ENCODE results near the gene CNOT6.
"Not testable (repeated sequence)": the region's sequence is repeated elsewhere in the genome, so short reads cannot be mapped to it uniquely, and the experiment has no call there.

CNOT6 gene

GRCh38 chr5:180492226-180492903, 1.8 kb upstream of the CNOT6 start:
- TF ChIP-seq, protein P1, sequence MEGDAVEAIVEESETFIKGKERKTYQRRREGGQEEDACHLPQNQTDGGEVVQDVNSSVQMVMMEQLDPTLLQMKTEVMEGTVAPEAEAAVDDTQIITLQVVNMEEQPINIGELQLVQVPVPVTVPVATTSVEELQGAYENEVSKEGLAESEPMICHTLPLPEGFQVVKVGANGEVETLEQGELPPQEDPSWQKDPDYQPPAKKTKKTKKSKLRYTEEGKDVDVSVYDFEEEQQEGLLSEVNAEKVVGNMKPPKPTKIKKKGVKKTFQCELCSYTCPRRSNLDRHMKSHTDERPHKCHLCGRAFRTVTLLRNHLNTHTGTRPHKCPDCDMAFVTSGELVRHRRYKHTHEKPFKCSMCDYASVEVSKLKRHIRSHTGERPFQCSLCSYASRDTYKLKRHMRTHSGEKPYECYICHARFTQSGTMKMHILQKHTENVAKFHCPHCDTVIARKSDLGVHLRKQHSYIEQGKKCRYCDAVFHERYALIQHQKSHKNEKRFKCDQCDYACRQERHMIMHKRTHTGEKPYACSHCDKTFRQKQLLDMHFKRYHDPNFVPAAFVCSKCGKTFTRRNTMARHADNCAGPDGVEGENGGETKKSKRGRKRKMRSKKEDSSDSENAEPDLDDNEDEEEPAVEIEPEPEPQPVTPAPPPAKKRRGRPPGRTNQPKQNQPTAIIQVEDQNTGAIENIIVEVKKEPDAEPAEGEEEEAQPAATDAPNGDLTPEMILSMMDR (IDR thresholded peaks at IDR 0.05) = no peak
- peaks cover 20 to 22% of the 10 kb centered on the region in 2 experiments for H3K4me1 ChIP-seq (ENCODE audit: control insufficient read depth in 1 of 2, insufficient read depth in 1 of 2, low read depth in 1 of 2, low read length in 1 of 2)
- H3K27me3 ChIP-seq = no peaks in the 10 kb centered on the region
- no peaks in the 10 kb centered on the region for H3K9me3 ChIP-seq
- H3K4me3 ChIP-seq (ENCODE audit: low read depth in 1 of 2, low read length in 1 of 2) = no peak overlapping the region
- H3K27ac ChIP-seq = no peak overlapping the region
- H3K36me3 ChIP-seq = no peaks in the 10 kb centered on the region

DNA sequence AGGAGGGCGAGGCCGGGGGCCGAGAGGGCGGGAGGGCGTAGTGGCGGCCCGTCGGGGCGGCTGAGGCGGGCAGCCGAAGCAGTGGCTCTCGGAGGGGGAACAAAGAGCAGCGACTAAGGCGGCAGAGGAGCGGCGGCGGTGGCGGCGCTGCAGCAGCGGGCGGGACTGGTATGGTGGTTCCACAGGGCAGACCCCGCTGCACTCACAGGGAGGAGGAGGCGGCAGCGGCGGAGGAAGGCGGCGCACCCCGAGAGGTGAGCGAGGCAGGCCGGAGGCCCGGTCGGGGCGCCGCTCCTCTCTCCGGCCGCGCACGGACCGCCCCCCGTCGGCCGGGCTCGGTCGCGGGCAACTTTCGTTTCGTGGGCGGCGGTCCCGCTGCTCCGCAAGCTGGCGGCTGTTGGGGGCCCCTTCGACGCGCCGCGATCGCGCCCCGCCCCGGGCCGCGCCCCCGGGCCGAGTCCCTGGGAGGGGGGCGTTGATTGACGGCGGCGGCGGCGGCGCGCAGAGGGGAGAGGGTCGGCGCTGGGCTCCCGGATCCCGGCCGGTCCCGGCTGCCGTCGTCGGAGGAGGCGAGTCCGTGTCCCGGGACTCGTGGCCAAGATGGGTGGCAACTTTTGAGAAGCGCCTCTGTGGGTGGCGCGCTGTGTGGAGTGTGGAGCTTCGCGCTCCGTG, 467 bp downstream of the CNOT6 start:
- H3K27ac ChIP-seq = peak overlapping the region; percentile 92
- H3K4me1 ChIP-seq (ENCODE audit: control insufficient read depth in 1 of 2, insufficient read depth in 1 of 2, low read depth in 1 of 2, low read length in 1 of 2) = peaks cover 20 to 22% of the 10 kb centered on the region in 2 experiments
- peak overlapping the region; percentile 85 to 87 for H3K4me3 ChIP-seq (ENCODE audit: low read depth in 1 of 2, low read length in 1 of 2)
- no peaks in the 10 kb centered on the region for H3K9me3 ChIP-seq
- TF ChIP-seq, protein P1 (IDR thresholded peaks at IDR 0.05) = no peak
- H3K27me3 ChIP-seq = no peaks in the 10 kb centered on the region
- peaks cover 4% of the 10 kb centered on the region for H3K36me3 ChIP-seq

- H3K27ac ChIP-seq = peak overlapping the region; percentile 92
These were observed 1.1 kb downstream of the CNOT6 start for GRCh38 chr5:180495292-180495691.

DNA sequence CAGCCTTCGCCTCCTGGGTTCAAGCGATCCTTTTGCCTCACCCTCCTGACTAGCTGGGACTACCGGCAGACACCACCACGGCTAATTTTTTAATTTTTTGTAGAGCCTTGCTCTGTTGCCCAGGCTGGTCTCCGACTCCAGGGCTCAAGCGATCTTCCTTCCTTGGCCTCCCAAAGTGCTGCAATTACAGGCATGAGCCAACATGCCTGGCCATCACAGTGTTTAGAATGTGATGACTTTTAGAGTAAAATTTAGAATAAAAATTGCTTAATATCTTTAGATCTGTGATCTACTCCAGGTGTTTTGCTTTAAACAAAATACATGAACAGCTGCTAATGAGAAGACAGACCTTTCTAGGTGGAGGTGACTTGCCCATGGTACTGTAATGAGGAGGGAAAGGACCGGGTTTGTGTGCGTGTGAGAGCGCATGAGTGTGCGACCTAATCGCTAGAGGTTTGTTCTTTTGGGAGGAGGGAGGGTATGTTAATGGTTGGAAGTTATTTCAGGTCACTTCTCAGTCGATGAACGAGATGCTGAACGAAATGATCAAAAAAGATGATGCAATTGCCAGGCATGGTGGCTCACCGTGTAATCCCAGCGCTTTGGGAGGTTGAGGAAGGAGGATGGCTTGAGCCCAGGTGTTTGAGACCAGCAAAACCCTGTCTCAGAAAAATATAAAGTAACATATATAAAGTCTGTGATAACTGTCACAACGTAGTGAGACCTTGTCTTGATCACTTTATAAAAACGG, 2.0 kb downstream of the CNOT6 start:
- Histone ChIP-seq H3K27ac (peak overlapping the region; percentile 92), H3K9me3 (no peaks in the 10 kb centered on the region), H3K4me3 (ENCODE audit: low read depth in 1 of 2, low read length in 1 of 2) (peak overlapping the region in 1 of 2 experiments; percentile 87), H3K36me3 (peaks cover 4% of the 10 kb centered on the region), H3K27me3 (no peaks in the 10 kb centered on the region), H3K4me1 (ENCODE audit: control insufficient read depth in 1 of 2, insufficient read depth in 1 of 2, low read depth in 1 of 2, low read length in 1 of 2) (peaks cover 20 to 22% of the 10 kb centered on the region in 2 experiments)
- TF ChIP-seq, protein P1 (IDR thresholded peaks at IDR 0.05) = no peak

More at GRCh38 chr5:180495292-180495691, 1.1 kb downstream of the CNOT6 start:
- TF ChIP-seq, protein P1 (IDR thresholded peaks at IDR 0.05) = no peak
- H3K4me1 ChIP-seq (ENCODE audit: control insufficient read depth in 1 of 2, insufficient read depth in 1 of 2, low read depth in 1 of 2, low read length in 1 of 2) = peaks cover 20 to 22% of the 10 kb centered on the region in 2 experiments
- peak overlapping the region; percentile 85 to 87 for H3K4me3 ChIP-seq (ENCODE audit: low read depth in 1 of 2, low read length in 1 of 2)
- H3K27me3 ChIP-seq = no peaks in the 10 kb centered on the region
- H3K9me3 ChIP-seq = no peaks in the 10 kb centered on the region
- H3K36me3 ChIP-seq = peaks cover 4% of the 10 kb centered on the region

GRCh38 chr5:180496806-180497205, 2.6 kb downstream of the CNOT6 start:
- not testable (repeated sequence) for H3K36me3 ChIP-seq; H3K27me3 ChIP-seq; H3K4me3 ChIP-seq (ENCODE audit: low read depth in 1 of 2, low read length in 1 of 2); H3K9me3 ChIP-seq; H3K27ac ChIP-seq
- peaks cover 20 to 22% of the 10 kb centered on the region in 2 experiments for H3K4me1 ChIP-seq (ENCODE audit: control insufficient read depth in 1 of 2, insufficient read depth in 1 of 2, low read depth in 1 of 2, low read length in 1 of 2)

DNA sequence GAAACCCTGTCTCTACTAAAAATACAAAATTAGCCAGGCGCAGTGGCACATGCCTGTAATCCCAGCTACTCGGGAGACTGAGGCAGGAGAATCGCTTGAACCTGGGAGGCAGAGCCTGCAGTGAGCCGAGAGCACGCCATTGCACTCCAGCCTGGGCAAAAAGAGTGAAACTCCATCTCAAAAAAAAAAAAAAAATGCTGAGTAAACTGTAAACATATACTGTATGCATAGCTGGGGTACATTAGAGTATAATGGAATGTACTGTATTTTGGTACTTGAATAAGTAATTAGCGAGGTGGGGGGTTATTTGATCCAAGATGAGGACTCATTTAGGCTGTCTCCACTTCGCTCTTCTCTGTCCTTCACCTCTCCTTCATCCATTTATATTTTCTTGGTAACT, 3.7 kb downstream of the CNOT6 start:
- H3K4me1 ChIP-seq (ENCODE audit: control insufficient read depth in 1 of 2, insufficient read depth in 1 of 2, low read depth in 1 of 2, low read length in 1 of 2) = peaks cover 20 to 22% of the 10 kb centered on the region in 2 experiments
- H3K27ac ChIP-seq; H3K4me3 ChIP-seq (ENCODE audit: low read depth in 1 of 2, low read length in 1 of 2); H3K36me3 ChIP-seq; H3K27me3 ChIP-seq; H3K9me3 ChIP-seq: not testable (repeated sequence)

Measured in neutrophil (primary cell).